GM23338 (cell line): ENCODE data around the gene NHS.

Experiments
- CREB1 ChIP-seq: fragments of 250-450 bp; sonication (Bioruptor Pico); IDR thresholded peaks from 2 replicates; pipeline ENCODE4 v1.5.0; 2020; ENCODE audit warnings: low read depth, mild to moderate bottlenecking, moderate library complexity
- CTCF ChIP-seq, 2 experiments: fragments of 200-600 bp in 1 of 2; sonication (generic) in 1 of 2; conservative IDR thresholded peaks; 2 replicates each; pipeline versions ENCODE4 v1.5.1 to v1.6.1; 2016 to 2017; ENCODE audit warnings: antibody characterized with exemption in 2 of 2, low read depth in 2 of 2, mild to moderate bottlenecking in 2 of 2, moderate library complexity in 1 of 2
- EZH2 ChIP-seq: fragments of 200-600 bp; sonication (generic); IDR thresholded peaks from one replicate; pipeline ENCODE4 v1.8.0; 2017; ENCODE audit warnings: antibody characterized with exemption, mild to moderate bottlenecking, low read depth; ENCODE audit not compliant: unreplicated experiment
- EZH2phosphoT487 ChIP-seq: fragments of 200-600 bp; sonication (generic); IDR thresholded peaks from one replicate; pipeline ENCODE4 v1.8.1; 2018; ENCODE audit warnings: antibody characterized with exemption; ENCODE audit not compliant: unreplicated experiment
- JUNB ChIP-seq: IDR thresholded peaks from one replicate; pipeline ENCODE4 v1.6.1; 2016; ENCODE audit warnings: antibody characterized with exemption; ENCODE audit not compliant: unreplicated experiment
- POLR2AphosphoS5 ChIP-seq: IDR thresholded peaks from 2 replicates; pipeline ENCODE4 v1.6.1; 2016; ENCODE audit warnings: antibody characterized with exemption, low read depth
- REST ChIP-seq: IDR thresholded peaks from one replicate; pipeline ENCODE4 v1.6.1; 2018; ENCODE audit warnings: antibody characterized with exemption; ENCODE audit not compliant: unreplicated experiment

DNA sequence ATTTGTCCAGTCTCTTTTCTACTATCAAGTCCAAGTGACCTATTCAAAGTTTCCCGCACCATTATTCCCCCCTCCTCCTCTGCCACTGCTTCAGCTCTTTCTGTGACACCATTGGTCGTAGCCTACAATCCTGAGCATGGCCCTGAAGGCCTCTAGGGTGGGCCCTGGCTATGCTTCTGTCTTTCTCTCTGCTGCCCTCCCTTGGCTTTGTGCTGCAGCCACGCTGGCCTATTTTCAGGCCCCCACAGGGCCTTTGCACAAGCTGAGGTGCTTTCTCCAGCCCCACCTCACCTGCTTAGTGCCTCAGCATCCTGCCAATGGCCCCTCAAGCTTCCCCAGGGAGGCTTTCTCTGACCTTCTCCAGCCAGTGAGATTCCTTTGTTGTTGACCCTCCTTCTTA is 156.5 kb downstream of the NHS start:
- TF ChIP-seq POLR2AphosphoS5 (no peak), CTCF (conservative IDR thresholded peaks at IDR 0.05; ENCODE audit: low read depth in 2 of 2) (peak; percentile 23 to 48; a peak in 3 of 4 replicates), EZH2 (no peak), JUNB (no peak), EZH2phosphoT487 (no peak), REST (no peak), CREB1 (no peak)
